Measurements from ENCODE around the gene CPN2. TPM values are rescaled to one million over a fixed set of nuclear protein-coding genes. Genes with fewer than 3 reads are reported as not detected.

Gene CPN2
- total RNA-seq, 1 donor from 2014 or later = not detected

DNA sequence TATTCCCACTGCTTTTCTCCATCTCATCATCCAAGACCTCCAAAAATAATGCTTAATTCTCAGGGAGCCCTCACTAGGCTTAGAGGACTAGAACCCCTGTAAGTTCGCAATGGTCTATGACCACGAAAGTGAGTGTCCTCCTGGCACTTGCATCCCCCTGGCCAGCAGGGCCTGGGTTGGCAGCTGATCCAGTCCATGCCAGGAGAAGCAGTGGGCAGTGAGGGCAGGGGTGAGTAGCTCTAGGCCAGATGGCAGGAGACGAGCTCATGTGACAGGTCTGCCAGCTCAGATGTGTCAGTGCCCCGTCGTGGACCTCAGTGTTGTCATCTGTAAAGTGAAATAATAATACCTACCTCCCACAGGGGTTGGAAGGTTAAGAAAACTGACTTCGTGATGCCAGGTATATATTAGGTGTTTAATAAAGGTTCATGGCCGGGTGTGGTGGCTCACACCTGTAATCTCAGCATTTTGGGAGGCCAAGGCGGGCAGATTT lies 36.8 kb upstream of the CPN2 start:
- Histone ChIP-seq H3K36me3 (ENCODE audit: control insufficient read depth, insufficient read depth, low read length) (no peaks in the 10 kb centered on the region), H3K4me3 (ENCODE audit: low read depth, low read length) (no peak overlapping the region), H3K27me3 (ENCODE audit: control insufficient read depth, insufficient read depth, low read length) (peaks cover 8% of the 10 kb centered on the region)
- DNase-seq (ENCODE audit: low read depth) (no peak), FAIRE-seq (no peak)
- TF ChIP-seq, protein P1, sequence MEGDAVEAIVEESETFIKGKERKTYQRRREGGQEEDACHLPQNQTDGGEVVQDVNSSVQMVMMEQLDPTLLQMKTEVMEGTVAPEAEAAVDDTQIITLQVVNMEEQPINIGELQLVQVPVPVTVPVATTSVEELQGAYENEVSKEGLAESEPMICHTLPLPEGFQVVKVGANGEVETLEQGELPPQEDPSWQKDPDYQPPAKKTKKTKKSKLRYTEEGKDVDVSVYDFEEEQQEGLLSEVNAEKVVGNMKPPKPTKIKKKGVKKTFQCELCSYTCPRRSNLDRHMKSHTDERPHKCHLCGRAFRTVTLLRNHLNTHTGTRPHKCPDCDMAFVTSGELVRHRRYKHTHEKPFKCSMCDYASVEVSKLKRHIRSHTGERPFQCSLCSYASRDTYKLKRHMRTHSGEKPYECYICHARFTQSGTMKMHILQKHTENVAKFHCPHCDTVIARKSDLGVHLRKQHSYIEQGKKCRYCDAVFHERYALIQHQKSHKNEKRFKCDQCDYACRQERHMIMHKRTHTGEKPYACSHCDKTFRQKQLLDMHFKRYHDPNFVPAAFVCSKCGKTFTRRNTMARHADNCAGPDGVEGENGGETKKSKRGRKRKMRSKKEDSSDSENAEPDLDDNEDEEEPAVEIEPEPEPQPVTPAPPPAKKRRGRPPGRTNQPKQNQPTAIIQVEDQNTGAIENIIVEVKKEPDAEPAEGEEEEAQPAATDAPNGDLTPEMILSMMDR (IDR thresholded peaks at IDR 0.05; ENCODE audit: insufficient read depth, low read length, severe bottlenecking) = no peak

DNA sequence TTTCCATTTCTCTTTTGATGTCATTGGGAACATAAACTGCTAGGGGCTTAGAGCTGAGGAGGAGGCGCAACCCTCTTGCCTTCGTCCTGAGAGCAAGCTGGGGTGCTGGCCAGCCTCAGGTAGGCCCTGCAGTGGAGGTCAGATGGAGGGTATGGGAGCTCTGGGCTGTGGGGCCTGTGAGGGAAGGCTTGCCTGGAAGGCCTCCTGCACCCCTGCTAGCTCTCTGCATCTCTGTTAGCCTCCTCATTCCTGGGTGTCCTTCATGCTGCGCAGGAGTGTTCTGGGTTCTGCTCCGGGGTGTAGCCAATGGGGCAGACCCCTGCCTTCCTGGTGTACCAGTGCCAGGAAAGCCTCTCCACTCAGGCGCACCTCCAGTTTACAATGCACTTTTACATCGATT lies 36.1 kb upstream of the CPN2 start:
- TF ChIP-seq, protein P1 (IDR thresholded peaks at IDR 0.05; ENCODE audit: insufficient read depth, low read length, severe bottlenecking) = no peak
- FAIRE-seq = no peak
- peaks cover 8% of the 10 kb centered on the region for H3K27me3 ChIP-seq (ENCODE audit: control insufficient read depth, insufficient read depth, low read length)
- no peak for DNase-seq (ENCODE audit: low read depth)
- H3K4me3 ChIP-seq (ENCODE audit: low read depth, low read length) = no peak overlapping the region
- no peaks in the 10 kb centered on the region for H3K36me3 ChIP-seq (ENCODE audit: control insufficient read depth, insufficient read depth, low read length)

DNA sequence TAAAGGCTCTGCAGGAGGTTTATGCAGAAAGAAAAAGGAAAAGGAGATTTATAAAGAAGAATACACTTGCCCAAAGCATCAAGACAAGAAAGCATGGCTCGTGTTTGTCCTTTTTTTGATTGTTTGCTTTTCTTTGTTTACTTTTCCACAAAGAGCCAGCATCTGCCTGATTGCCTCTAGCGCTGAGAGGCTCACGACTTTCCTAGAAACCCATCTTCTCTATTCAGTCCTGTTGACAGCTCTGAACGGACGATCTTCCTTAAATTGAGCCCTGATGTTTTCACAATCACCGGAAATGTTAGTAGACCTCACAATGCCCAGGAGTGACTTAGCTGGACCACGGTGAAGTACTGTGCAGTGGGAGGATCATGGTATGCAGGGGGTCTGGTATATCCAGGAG lies 35.5 kb upstream of the CPN2 start:
- Histone ChIP-seq H3K27me3 (ENCODE audit: control insufficient read depth, insufficient read depth, low read length) (peaks cover 8% of the 10 kb centered on the region), H3K4me3 (ENCODE audit: low read depth, low read length) (no peak overlapping the region), H3K36me3 (ENCODE audit: control insufficient read depth, insufficient read depth, low read length) (no peaks in the 10 kb centered on the region)
- FAIRE-seq = no peak
- TF ChIP-seq, protein P1 (IDR thresholded peaks at IDR 0.05; ENCODE audit: insufficient read depth, low read length, severe bottlenecking) = no peak
- no peak for DNase-seq (ENCODE audit: low read depth)

DNA sequence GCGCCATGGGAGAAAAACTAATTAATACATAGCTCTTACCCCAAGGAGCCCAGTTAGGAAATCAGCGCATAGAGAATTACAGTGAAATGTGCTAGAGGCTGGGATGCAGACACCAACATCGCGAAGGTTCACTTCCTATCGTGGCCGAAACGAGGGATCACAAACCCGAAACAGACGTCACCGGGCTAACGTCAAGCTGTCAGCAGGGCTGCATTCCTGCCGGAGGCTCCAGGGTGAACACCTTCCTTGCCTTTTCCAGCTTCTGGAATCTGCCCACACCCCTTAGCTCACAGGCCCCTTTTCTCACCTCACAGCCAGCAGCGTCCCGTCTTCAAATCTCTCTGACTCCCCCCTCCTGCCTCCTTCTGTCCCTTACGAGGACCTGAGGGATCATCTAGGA lies 34.9 kb upstream of the CPN2 start:
- Histone ChIP-seq H3K27me3 (ENCODE audit: control insufficient read depth, insufficient read depth, low read length) (peaks cover 8% of the 10 kb centered on the region), H3K36me3 (ENCODE audit: control insufficient read depth, insufficient read depth, low read length) (no peaks in the 10 kb centered on the region), H3K4me3 (ENCODE audit: low read depth, low read length) (no peak overlapping the region)
- no peak for FAIRE-seq
- TF ChIP-seq, protein P1 (IDR thresholded peaks at IDR 0.05; ENCODE audit: insufficient read depth, low read length, severe bottlenecking) = no peak
- DNase-seq (ENCODE audit: low read depth) = no peak

DNA sequence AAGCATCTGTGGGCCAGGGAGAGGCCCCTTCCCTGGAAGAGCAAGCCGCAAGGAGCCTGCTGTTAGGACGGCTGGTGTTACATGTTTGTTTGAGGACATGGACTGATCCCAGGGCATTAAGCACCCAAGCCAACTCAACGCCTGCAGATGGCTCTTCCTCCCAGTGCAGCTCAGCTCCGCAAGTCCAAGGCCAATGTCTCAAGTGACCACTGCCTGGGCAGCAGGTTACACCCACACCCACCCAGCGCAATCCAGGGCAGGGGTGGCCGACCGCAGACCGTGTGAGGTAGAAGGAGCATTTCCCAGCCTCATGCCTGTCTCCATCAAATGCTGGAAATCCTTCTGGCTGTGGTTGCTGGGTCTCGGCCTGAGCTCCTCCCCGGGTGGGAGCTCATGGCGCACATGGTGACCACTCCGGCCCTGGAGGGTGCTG lies 33.5 kb upstream of the CPN2 start:
- Histone ChIP-seq H3K4me3 (ENCODE audit: low read depth, low read length) (no peak overlapping the region), H3K27me3 (ENCODE audit: control insufficient read depth, insufficient read depth, low read length) (peaks cover 8% of the 10 kb centered on the region), H3K36me3 (ENCODE audit: control insufficient read depth, insufficient read depth, low read length) (no peaks in the 10 kb centered on the region)
- DNase-seq (ENCODE audit: low read depth) (no peak), FAIRE-seq (no peak)
- TF ChIP-seq, protein P1 (IDR thresholded peaks at IDR 0.05; ENCODE audit: insufficient read depth, low read length, severe bottlenecking) = no peak

DNA sequence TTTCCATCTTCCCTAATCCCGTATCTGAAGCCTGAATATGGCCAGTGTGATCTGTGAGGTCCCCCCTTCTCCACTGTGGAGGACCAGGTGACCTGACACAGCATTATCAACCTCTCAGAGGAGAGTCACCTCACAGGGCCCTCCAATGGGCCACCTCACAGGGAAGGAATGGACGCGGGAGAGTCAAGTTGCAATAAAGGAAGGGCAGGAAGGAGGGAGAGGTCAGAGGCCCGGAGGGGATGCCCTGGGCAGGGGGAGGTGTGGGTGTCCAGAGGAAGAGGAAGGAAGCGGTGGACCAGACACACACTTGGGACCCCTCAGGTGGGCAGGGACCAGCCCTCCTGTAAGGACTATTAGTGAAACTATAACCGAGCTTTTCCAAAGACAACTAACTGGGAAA lies 33.0 kb upstream of the CPN2 start:
- no peak overlapping the region for H3K4me3 ChIP-seq (ENCODE audit: low read depth, low read length)
- H3K27me3 ChIP-seq (ENCODE audit: control insufficient read depth, insufficient read depth, low read length) = peaks cover 8% of the 10 kb centered on the region
- DNase-seq (ENCODE audit: low read depth) = no peak
- no peaks in the 10 kb centered on the region for H3K36me3 ChIP-seq (ENCODE audit: control insufficient read depth, insufficient read depth, low read length)
- TF ChIP-seq, protein P1 (IDR thresholded peaks at IDR 0.05; ENCODE audit: insufficient read depth, low read length, severe bottlenecking) = no peak
- FAIRE-seq = no peak
